HG02970 (cell line): Measurements from ENCODE around the gene PLEKHG3.
"Not testable (repeated sequence)": the region's sequence is repeated elsewhere in the genome, so short reads cannot be mapped to it uniquely, and the experiment has no call there.

Experiments used
- ATAC-seq: cut with Tn5 transposase; IDR thresholded peaks from one replicate; pipeline ENCODE4 v1.9.1; 2021; ENCODE audit warnings: mild to moderate bottlenecking, moderate library complexity, moderate number of reproducible peaks; ENCODE audit not compliant: unreplicated experiment, low FRiP score

PLEKHG3 gene

GRCh38 chr14:64704143-64704742, at the start of gene PLEKHG3:
PLEKHG3 (plus strand) TSS chr14:64704424; CDS start chr14:64727632, 23,208 bp downstream.
- ATAC-seq = no peak

- no peak for ATAC-seq
Observed at GRCh38 chr14:64654901-64655300, 49.3 kb upstream of the PLEKHG3 start.

GRCh38 chr14:64656986-64657385, 47.2 kb upstream of the PLEKHG3 start:
- ATAC-seq = no peak

- ATAC-seq = no peak
Observed at GRCh38 chr14:64658201-64658600, 46.0 kb upstream of the PLEKHG3 start.

GRCh38 chr14:64658700-64659264, 45.4 kb upstream of the PLEKHG3 start:
- ATAC-seq = not testable (repeated sequence)

- ATAC-seq = no peak
Observed at GRCh38 chr14:64659366-64659765, 44.9 kb upstream of the PLEKHG3 start.

GRCh38 chr14:64663174-64663573, 41.0 kb upstream of the PLEKHG3 start:
- ATAC-seq = no peak

- no peak for ATAC-seq
Observed at GRCh38 chr14:64671591-64671990, 32.6 kb upstream of the PLEKHG3 start.

- no peak for ATAC-seq
Observed at GRCh38 chr14:64673316-64673715, 30.9 kb upstream of the PLEKHG3 start.

GRCh38 chr14:64673748-64674147, 30.5 kb upstream of the PLEKHG3 start:
- no peak for ATAC-seq

- no peak for ATAC-seq
Observed at GRCh38 chr14:64674829-64675228, 29.4 kb upstream of the PLEKHG3 start.

- ATAC-seq = no peak
Observed at GRCh38 chr14:64675312-64675711, 28.9 kb upstream of the PLEKHG3 start.

GRCh38 chr14:64676410-64677008, 27.7 kb upstream of the PLEKHG3 start:
- no peak for ATAC-seq

GRCh38 chr14:64680013-64680713, 24.1 kb upstream of the PLEKHG3 start:
- ATAC-seq = no peak

- no peak for ATAC-seq
Observed at GRCh38 chr14:64680714-64681065, 23.5 kb upstream of the PLEKHG3 start.

GRCh38 chr14:64681796-64682710, 22.2 kb upstream of the PLEKHG3 start:
- no peak for ATAC-seq

GRCh38 chr14:64682843-64683242, 21.4 kb upstream of the PLEKHG3 start:
- no peak for ATAC-seq

- no peak for ATAC-seq
Observed at GRCh38 chr14:64683264-64683663, 21.0 kb upstream of the PLEKHG3 start.

GRCh38 chr14:64684091-64684490, 20.1 kb upstream of the PLEKHG3 start:
- ATAC-seq = no peak
